ENCODE data around the gene XRCC1. TPM values are rescaled to one million over a fixed set of nuclear protein-coding genes. Genes with fewer than 3 reads are reported as not detected.

XRCC1 gene
- total RNA-seq, 4 donors from 2014 or later, result 29.6 to 38.8 (median 31.3) TPM

- TF ChIP-seq POLR2A (IDR thresholded peaks at IDR 0.05) (no peak), CTCF (IDR thresholded peaks at IDR 0.05) (no peak)
- intact Hi-C loops (cut with DNase I), result no loop called here
- H3K27me3 ChIP-seq, result no peaks in the 10 kb centered on the region
- 88 to 100% methylated on average over 2 to 3 of the region's 3 CpGs for WGBS, 2 donors
- peaks cover 31 to 51% of the 10 kb centered on the region in 2 donors for H3K36me3 ChIP-seq
- DNase-seq, result no peak
- no peaks in the 10 kb centered on the region for H3K4me1 ChIP-seq
- no peaks in the 10 kb centered on the region for H3K9me3 ChIP-seq
- H3K4me3 ChIP-seq (replicated peaks in 1 of 3), result no peak overlapping the region
- no peak overlapping the region for H3K27ac ChIP-seq
Observed at GRCh38 chr19:43546581-43546980, 28.7 kb downstream of the XRCC1 start.

GRCh38 chr19:43545981-43546380 is 29.3 kb downstream of the XRCC1 start:
- intact Hi-C loops (cut with DNase I), result no loop called here

GRCh38 chr19:43545276-43545675 is 30.1 kb downstream of the XRCC1 start:
- no peak overlapping the region for H3K4me3 ChIP-seq (replicated peaks in 1 of 3)
- DNase-seq, result no peak
- H3K27me3 ChIP-seq, result no peaks in the 10 kb centered on the region
- H3K27ac ChIP-seq, result no peak overlapping the region
- peaks cover 28 to 38% of the 10 kb centered on the region in 2 donors for H3K36me3 ChIP-seq
- no peaks in the 10 kb centered on the region for H3K4me1 ChIP-seq
- WGBS, 2 donors, result 92 to 94% methylated on average over 5 of the region's 5 CpGs
- intact Hi-C loops (cut with DNase I), result no loop called here
- no peaks in the 10 kb centered on the region for H3K9me3 ChIP-seq
- TF ChIP-seq CTCF (IDR thresholded peaks at IDR 0.05), result no peak
- TF ChIP-seq POLR2A (IDR thresholded peaks at IDR 0.05), result no peak

More at GRCh38 chr19:43545981-43546380, 29.3 kb downstream of the XRCC1 start:
- no peak overlapping the region for H3K4me3 ChIP-seq (replicated peaks in 1 of 3)
- 67 to 78% methylated on average over 2 of the region's 2 CpGs for WGBS, 2 donors
- H3K4me1 ChIP-seq, result no peaks in the 10 kb centered on the region
- peaks cover 28 to 45% of the 10 kb centered on the region in 2 donors for H3K36me3 ChIP-seq
- TF ChIP-seq POLR2A (IDR thresholded peaks at IDR 0.05) (no peak), CTCF (IDR thresholded peaks at IDR 0.05) (no peak)
- no peak for DNase-seq
- H3K9me3 ChIP-seq, result no peaks in the 10 kb centered on the region
- no peak overlapping the region for H3K27ac ChIP-seq
- no peaks in the 10 kb centered on the region for H3K27me3 ChIP-seq

GRCh38 chr19:43544077-43544476 is 31.2 kb downstream of the XRCC1 start:
- 97 to 98% methylated on average over 9 of the region's 9 CpGs for WGBS, 2 donors
- H3K27ac ChIP-seq, result no peak overlapping the region
- no peak overlapping the region for H3K4me3 ChIP-seq (replicated peaks in 1 of 3)
- no peak for DNase-seq
- intact Hi-C loops (cut with DNase I), result no loop called here
- peaks cover 35 to 37% of the 10 kb centered on the region in 2 donors for H3K36me3 ChIP-seq
- TF ChIP-seq POLR2A (IDR thresholded peaks at IDR 0.05) (no peak), CTCF (IDR thresholded peaks at IDR 0.05) (no peak)
- no peaks in the 10 kb centered on the region for H3K27me3 ChIP-seq
- H3K9me3 ChIP-seq, result no peaks in the 10 kb centered on the region
- no peaks in the 10 kb centered on the region for H3K4me1 ChIP-seq

- no peak for TF ChIP-seq CTCF (IDR thresholded peaks at IDR 0.05)
- TF ChIP-seq POLR2A (IDR thresholded peaks at IDR 0.05), result no peak
- Histone ChIP-seq H3K4me3 (replicated peaks in 1 of 3) (no peak overlapping the region), H3K4me1 (no peaks in the 10 kb centered on the region), H3K27me3 (no peaks in the 10 kb centered on the region), H3K9me3 (no peaks in the 10 kb centered on the region), H3K36me3 (peaks cover 35 to 37% of the 10 kb centered on the region in 2 donors), H3K27ac (no peak overlapping the region)
- DNase-seq, result no peak
- WGBS, 2 donors, result 95 to 99% methylated on average over 5 of the region's 5 CpGs
- intact Hi-C loops (cut with DNase I), result no loop called here
Observed at GRCh38 chr19:43541920-43542650, 33.2 kb downstream of the XRCC1 start.

Measured in thyroid gland (tissue), 4 donors.